Measurements from ENCODE around the gene TMEM131. TPM values are rescaled to one million over a fixed set of nuclear protein-coding genes. Genes with fewer than 3 reads are reported as not detected.
"Not testable (repeated sequence)": the region's sequence is repeated elsewhere in the genome, so short reads cannot be mapped to it uniquely, and the experiment has no call there.

TMEM131 gene
- total RNA-seq, 2 experiments from 2014 or later = 31.3 to 31.9 TPM

DNA sequence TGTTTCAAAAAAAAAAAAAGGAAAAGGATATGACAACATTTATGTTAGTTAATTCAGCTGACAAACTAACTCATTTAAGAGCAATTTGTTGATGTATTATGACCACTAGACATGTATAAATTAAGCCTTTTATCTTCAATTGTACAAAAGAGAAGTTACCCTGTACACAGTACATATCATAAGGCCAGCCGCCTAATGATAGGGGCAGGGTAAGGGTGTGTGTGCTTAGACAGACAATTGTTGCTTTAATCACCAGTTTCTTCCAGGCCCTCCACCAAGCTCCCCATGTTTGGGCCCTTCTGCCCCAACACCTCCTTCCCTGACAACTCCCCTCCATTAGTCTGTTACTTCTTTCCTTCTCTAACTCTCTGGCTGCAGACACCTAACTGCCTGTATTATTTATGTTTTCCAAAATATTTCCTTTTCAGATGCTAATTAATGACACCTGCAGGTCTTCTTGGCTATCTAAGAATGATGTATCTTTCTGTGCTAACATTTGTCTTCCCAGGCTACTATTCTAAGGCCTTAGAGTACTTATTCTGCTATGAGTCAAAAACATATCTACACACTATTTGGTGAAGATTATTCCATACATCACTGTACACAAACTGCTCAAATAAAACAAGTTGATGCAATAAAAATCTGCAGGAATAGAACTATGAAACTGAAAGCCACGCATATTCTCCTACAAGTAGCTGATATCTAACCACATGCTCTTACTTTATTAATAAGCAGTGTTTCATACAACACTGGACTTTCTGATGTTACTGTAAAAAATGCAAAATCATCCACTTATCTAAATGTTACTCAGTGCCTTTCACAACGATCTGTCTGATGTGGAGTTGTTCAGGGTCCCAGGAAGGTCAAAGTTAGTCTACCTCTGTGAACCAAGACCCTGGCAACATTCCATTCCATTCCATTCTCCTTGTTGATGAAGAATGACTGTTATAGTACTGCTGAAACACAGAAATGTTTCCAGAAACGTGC lies 26.4 kb downstream of the TMEM131 start:
- DNase-seq = no peak
- Mint-ChIP-seq H3K4me1 (peaks cover 32% of the 10 kb centered on the region), H3K9me3 (peaks cover 7% of the 10 kb centered on the region), H3K36me3 (ENCODE audit: low read depth) (peaks cover 20% of the 10 kb centered on the region), H3K27ac (no peak overlapping the region), H3K27me3 (no peaks in the 10 kb centered on the region), H3K4me3 (no peak overlapping the region)
- ChIA-PET CTCF (no interaction called here), POLR2A (no interaction called here)

DNA sequence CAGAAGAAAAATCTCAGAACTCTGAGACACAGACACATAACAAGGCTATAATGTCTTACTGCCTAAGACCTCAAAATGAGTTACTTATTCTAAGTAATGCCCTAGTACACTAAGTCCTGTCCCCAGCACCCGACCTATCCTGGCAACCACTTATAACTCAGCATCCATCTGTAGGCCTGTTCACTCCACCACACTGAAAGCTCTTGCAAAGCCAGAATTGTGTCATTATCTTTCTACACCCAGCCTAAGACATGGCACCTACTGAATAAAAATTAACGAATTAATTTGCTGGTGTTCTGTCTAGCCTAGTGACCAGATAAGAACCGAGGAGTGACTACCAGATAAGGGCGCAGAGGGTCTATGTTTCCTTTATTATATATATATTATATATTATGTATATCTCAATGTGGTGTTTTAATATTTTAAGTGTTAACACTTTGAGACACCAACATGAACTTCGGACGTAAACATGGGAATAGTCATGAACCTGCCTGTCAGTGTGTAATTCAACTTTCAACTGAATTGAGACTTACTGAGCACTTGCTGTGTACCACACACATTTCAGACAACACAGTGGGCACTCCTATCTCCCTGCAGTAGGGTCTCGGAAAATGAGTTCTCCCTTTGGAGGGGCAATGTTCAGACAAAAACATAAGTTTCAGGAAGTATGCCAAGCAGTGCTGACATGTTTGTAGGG lies 27.7 kb downstream of the TMEM131 start:
- peaks cover 33% of the 10 kb centered on the region for H3K4me1 Mint-ChIP-seq
- DNase-seq = no peak
- CTCF ChIA-PET = no interaction called here
- no peaks in the 10 kb centered on the region for H3K27me3 Mint-ChIP-seq
- no peak overlapping the region for H3K4me3 Mint-ChIP-seq
- POLR2A ChIA-PET = no interaction called here
- H3K27ac Mint-ChIP-seq = no peak overlapping the region
- H3K9me3 Mint-ChIP-seq = no peaks in the 10 kb centered on the region
- peaks cover 8% of the 10 kb centered on the region for H3K36me3 Mint-ChIP-seq (ENCODE audit: low read depth)

DNA sequence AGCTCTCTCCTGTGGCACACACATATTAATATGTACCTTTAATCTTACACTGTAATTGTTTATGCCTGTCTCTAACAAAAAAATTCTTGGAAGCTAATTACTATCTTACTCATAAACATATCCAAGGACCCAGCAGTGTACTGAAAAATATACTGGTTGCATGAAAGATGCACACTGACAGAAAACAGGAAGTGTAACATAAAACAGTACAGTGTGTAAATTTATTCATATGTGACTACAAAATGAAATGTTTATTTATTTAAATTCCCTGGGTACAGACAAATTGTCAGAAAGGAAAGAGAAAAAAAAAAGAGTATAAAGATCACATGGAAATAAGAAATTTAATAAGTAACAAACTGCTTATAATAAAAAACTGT lies 28.5 kb downstream of the TMEM131 start:
- Mint-ChIP-seq H3K4me3 (no peak overlapping the region), H3K36me3 (ENCODE audit: low read depth) (peaks cover 5% of the 10 kb centered on the region), H3K27ac (no peak overlapping the region), H3K9me3 (no peaks in the 10 kb centered on the region), H3K4me1 (peaks cover 42% of the 10 kb centered on the region), H3K27me3 (no peaks in the 10 kb centered on the region)
- DNase-seq = no peak
- ChIA-PET POLR2A (no interaction called here), CTCF (no interaction called here)

DNA sequence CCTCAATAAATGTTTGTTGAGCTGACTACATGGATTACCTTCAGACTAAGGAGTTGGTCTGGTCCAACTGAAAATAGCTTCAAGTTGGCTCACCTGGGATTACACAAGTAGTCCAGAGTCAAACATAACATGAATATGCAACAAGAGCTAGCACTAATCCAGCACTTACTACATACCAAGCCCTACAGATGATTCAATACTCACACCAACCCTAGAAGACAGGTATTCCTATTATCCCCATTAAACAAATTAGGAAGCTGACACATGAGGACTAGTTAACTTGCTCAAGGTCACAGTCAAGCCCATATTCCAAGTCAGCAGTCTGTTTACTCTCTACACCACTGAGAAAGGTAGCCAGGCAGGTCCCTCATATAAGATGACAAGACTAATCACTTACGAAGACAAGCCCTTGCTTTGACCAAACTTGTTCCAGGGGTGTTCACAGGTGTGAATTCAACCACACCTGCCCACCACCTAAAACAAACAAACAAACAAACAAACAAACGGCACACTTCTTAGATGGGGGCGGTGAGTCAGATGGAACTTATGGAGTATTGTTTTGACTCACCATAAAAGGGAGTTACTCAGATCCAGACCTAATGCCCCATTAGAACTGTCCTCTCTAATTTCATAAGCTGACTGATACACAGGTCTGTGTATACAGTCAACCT lies 29.1 kb downstream of the TMEM131 start:
- ChIA-PET POLR2A (interaction anchor here (1.3 kb wide), 1 partner anchor 28 kb away, joined by 4 read pairs; no protein-coding TSS in a partner anchor), CTCF (interaction anchor here (1.5 kb wide), 1 partner anchor 160 kb away, joined by 3 read pairs; no protein-coding TSS in a partner anchor)
- Mint-ChIP-seq H3K27ac (no peak overlapping the region), H3K9me3 (no peaks in the 10 kb centered on the region), H3K36me3 (ENCODE audit: low read depth) (peaks cover 2% of the 10 kb centered on the region), H3K27me3 (no peaks in the 10 kb centered on the region), H3K4me3 (no peak overlapping the region), H3K4me1 (peaks cover 42% of the 10 kb centered on the region)
- no peak for DNase-seq

DNA sequence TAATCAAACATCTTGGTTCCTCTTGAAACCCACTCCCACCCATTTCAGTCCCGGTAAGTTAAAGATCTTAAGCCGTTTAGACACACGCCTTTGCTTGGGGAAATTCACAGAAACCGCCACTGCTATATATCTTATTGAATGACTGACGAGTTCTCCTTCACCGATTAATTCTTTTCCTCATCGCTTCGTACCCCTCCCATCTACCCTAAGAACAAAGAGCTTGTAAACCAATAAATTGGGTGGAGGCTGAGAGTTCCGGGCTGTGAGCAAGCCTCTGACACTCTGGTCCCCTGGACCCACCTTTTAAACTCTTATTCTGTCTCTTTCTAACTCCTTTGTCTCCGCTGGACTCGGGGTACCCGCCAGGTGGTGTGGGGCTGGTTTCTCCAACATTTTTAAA lies 30.6 kb downstream of the TMEM131 start:
- H3K4me1 Mint-ChIP-seq = peaks cover 42% of the 10 kb centered on the region
- peaks cover 6% of the 10 kb centered on the region for H3K36me3 Mint-ChIP-seq (ENCODE audit: low read depth)
- H3K4me3 Mint-ChIP-seq = no peak overlapping the region
- DNase-seq = no peak
- no peak overlapping the region for H3K27ac Mint-ChIP-seq
- ChIA-PET CTCF (no interaction called here), POLR2A (no interaction called here)
- H3K27me3 Mint-ChIP-seq = no peaks in the 10 kb centered on the region
- H3K9me3 Mint-ChIP-seq = no peaks in the 10 kb centered on the region

DNA sequence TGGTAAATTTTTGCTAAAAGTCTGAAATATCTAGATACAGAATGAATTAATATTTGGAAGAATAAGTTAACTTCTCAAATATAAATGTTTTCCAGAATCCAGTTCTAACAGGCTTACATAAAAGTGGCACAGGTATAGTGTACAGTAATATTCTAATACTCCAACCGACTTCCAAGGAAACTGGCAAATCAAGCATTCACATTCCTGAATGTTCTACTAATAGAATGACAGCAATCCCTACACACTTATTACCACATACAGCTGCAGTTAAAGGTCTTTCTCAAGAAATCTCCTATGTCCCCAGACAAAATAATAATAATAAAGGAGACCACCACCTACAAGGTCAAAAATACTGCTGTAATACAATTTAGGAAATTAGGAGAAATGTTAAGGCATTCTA lies 31.9 kb downstream of the TMEM131 start:
- Mint-ChIP-seq H3K27ac (no peak overlapping the region), H3K4me1 (peaks cover 32% of the 10 kb centered on the region), H3K27me3 (no peaks in the 10 kb centered on the region), H3K4me3 (no peak overlapping the region), H3K9me3 (no peaks in the 10 kb centered on the region), H3K36me3 (ENCODE audit: low read depth) (peaks cover 6% of the 10 kb centered on the region)
- no peak for DNase-seq
- ChIA-PET POLR2A (no interaction called here), CTCF (interaction anchor here (1.4 kb wide), 1 partner anchor 157 kb away, joined by 3 read pairs; no protein-coding TSS in a partner anchor)

DNA sequence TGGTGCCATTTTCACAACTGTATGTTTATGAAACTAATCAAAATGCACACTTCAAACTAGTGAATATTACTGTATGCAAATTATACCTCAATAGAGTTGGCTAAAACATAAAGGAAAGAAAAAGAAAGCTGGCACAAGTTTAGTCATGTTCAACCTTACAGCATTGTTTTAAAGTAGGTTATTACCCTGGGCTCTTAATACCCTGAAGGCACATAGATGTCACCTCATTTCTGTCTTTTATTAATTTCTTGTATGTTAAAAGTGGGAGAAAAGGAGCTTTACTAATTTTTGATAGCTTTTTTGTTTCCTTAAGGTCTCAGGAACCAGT lies 32.7 kb downstream of the TMEM131 start:
- POLR2A ChIA-PET = no interaction called here
- CTCF ChIA-PET = interaction anchor here (0.6 kb wide), 1 partner anchor 8 kb away, joined by 3 read pairs; no protein-coding TSS in a partner anchor
- H3K4me3 Mint-ChIP-seq = no peak overlapping the region

DNA sequence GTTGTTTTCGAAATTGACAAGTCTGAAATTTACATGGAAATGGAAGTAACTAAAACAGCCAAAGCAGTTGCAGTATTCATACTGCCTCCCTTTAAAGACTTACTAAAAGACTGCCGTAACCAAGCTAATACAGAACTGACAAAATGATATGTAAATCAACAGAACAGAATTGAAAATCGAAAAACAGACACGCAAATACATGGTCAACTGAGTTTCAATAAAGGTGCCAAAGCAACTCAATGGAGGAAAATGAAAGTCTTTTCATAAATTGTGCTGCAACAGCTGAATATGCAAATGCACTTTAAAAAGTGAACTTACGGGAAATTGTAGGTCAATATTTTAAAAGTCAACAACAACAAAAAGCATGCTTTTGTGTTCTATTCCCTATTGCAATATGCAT lies 34.2 kb downstream of the TMEM131 start:
- Mint-ChIP-seq H3K4me3 (no peak overlapping the region), H3K36me3 (ENCODE audit: low read depth) (peaks cover 7% of the 10 kb centered on the region), H3K9me3 (no peaks in the 10 kb centered on the region), H3K4me1 (peaks cover 24% of the 10 kb centered on the region), H3K27me3 (no peaks in the 10 kb centered on the region), H3K27ac (no peak overlapping the region)
- DNase-seq = no peak
- ChIA-PET CTCF (interaction anchor here (1.0 kb wide), 1 partner anchor 155 kb away, joined by 4 read pairs; no protein-coding TSS in a partner anchor), POLR2A (no interaction called here)

More for the DNA sequence above, 32.7 kb downstream of the TMEM131 start:
- H3K36me3 Mint-ChIP-seq (ENCODE audit: low read depth) = peaks cover 7% of the 10 kb centered on the region
- H3K9me3 Mint-ChIP-seq = no peaks in the 10 kb centered on the region
- H3K27ac Mint-ChIP-seq = no peak overlapping the region
- DNase-seq = no peak
- peaks cover 29% of the 10 kb centered on the region for H3K4me1 Mint-ChIP-seq
- H3K27me3 Mint-ChIP-seq = no peaks in the 10 kb centered on the region

DNA sequence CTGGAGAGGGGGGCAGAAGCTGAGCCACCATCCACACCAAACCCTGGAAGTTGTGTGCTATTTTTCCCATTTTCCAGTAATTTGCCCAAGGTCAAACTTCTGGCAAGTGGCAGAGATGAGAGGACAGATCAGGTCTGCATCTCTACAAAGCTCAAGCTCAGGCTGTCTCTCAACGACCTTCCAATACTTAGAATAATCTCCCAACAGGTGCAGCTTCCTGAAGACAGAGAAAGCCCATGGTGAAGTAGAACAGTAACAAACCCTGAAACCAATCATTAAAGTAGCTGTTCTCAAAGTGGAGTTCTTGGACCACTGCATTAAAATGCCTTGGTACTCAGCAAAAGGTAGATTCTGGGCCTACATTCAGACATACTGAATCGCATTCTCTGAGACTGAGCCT lies 37.6 kb downstream of the TMEM131 start:
- H3K36me3 Mint-ChIP-seq (ENCODE audit: low read depth) = peaks cover 7% of the 10 kb centered on the region
- H3K9me3 Mint-ChIP-seq = no peaks in the 10 kb centered on the region
- H3K27me3 Mint-ChIP-seq = no peaks in the 10 kb centered on the region
- ChIA-PET POLR2A (interaction anchor here (1.0 kb wide), 1 partner anchor 13 kb away, joined by 4 read pairs; no protein-coding TSS in a partner anchor), CTCF (interaction anchor here (1.1 kb wide), 1 partner anchor 151 kb away, joined by 3 read pairs; no protein-coding TSS in a partner anchor)
- no peak for DNase-seq
- peaks cover 34% of the 10 kb centered on the region for H3K4me1 Mint-ChIP-seq
- H3K4me3 Mint-ChIP-seq = no peak overlapping the region
- no peak overlapping the region for H3K27ac Mint-ChIP-seq

DNA sequence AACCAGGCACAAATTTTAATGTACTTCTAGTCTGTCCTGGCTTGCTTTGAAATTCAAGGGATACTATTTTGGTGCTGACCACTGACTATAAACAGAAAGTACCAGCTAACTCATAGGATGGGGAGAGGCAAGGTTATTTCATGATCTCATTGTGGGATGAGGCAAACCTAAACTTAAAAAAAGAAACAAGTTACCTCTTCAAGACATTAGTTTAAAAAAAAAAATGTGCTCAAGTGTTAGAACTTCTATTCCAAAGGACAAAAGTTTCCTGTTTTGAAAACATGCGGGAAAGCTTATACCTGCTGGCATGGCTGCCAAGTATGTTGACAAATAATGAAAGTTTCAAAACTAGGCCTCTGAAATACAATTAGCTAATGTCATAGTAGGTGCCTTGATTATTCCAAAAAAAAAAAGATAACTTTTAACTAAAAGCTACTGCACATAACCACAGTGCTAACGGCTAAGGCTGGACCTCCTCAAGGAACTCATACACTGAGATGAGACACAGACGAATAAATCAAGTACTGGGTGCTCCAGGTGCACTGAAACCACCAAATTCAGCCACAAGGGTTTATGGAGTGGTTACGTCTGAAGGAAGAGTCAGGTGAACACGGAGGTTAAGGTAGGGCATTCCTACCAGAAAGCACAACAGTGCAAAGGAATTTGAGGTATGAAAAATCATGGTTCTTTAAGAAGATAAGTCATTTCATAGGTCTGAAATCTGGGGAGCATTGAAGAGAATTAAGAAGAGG lies 38.1 kb downstream of the TMEM131 start:
- ChIA-PET CTCF (interaction anchor here (1.1 kb wide), 1 partner anchor 151 kb away, joined by 3 read pairs; no protein-coding TSS in a partner anchor), POLR2A (interaction anchor here (1.0 kb wide), 1 partner anchor 14 kb away, joined by 4 read pairs; no protein-coding TSS in a partner anchor)
- peaks cover 28% of the 10 kb centered on the region for H3K4me1 Mint-ChIP-seq
- no peak overlapping the region for H3K4me3 Mint-ChIP-seq
- H3K9me3 Mint-ChIP-seq = no peaks in the 10 kb centered on the region
- H3K27me3 Mint-ChIP-seq = no peaks in the 10 kb centered on the region
- no peak overlapping the region for H3K27ac Mint-ChIP-seq
- no peak for DNase-seq
- peaks cover 7% of the 10 kb centered on the region for H3K36me3 Mint-ChIP-seq (ENCODE audit: low read depth)

DNA sequence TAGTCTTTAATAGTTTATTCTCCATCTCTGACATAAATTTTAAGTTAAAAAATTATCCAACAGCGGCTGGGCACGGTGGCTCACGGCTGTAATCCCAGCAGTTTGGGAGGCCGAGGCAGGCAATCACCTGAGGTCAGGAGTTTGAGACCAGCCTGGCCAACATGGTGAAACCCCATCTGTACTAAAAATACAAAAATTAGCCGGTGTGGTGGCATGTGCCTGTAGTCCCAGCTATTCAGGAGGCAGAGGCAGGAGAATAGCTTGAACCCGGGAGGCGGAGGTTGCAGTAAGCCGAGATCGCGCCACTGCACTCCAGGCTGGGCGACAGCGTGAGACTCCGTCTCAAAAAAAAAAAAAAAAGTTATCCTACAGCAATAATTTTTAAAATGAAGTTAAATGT lies 39.0 kb downstream of the TMEM131 start:
- peaks cover 27% of the 10 kb centered on the region for H3K4me1 Mint-ChIP-seq
- POLR2A ChIA-PET, H3K27ac Mint-ChIP-seq, H3K27me3 Mint-ChIP-seq, H3K4me3 Mint-ChIP-seq, DNase-seq, H3K9me3 Mint-ChIP-seq: not testable (repeated sequence)
- CTCF ChIA-PET = interaction anchor here (0.7 kb wide), 1 partner anchor 19 kb away, joined by 3 read pairs; no protein-coding TSS in a partner anchor
- H3K36me3 Mint-ChIP-seq (ENCODE audit: low read depth) = peaks cover 10% of the 10 kb centered on the region

DNA sequence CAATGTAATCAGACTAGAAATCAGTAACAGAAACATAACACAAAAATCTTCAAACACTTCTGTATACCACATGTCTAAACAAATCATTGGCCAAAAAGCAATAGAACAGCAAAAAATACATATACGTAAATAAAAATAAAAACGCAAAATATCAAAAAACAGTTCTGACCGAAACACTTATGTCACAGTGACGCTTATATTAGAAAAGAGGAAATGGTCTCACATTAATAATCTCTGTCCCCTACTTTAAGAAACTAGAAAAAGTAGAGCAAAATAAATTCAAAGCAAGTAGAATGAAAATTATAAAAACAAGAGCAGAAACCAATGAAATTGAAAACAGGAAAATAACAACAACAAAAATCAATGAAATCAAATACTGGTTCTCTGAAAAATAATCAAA lies 41.9 kb downstream of the TMEM131 start:
- POLR2A ChIA-PET = no interaction called here
- peaks cover 4% of the 10 kb centered on the region for H3K36me3 Mint-ChIP-seq (ENCODE audit: low read depth)
- H3K27me3 Mint-ChIP-seq = no peaks in the 10 kb centered on the region
- CTCF ChIA-PET = no interaction called here
- H3K4me3 Mint-ChIP-seq = no peak overlapping the region
- H3K9me3 Mint-ChIP-seq = no peaks in the 10 kb centered on the region
- no peak for DNase-seq
- H3K4me1 Mint-ChIP-seq = peaks cover 26% of the 10 kb centered on the region
- H3K27ac Mint-ChIP-seq = no peak overlapping the region
